MM.1S (cell line): Measurements from ENCODE around the gene ZNF3.

ENCODE experiments used
- CTCF ChIP-seq: fragments of 300-600 bp; sonication (generic); IDR thresholded peaks from 2 replicates; pipeline ENCODE4 v1.5.1; 2016; ENCODE audit warnings: antibody characterized with exemption, low read length, mixed read lengths
- EZH2 ChIP-seq: fragments of 300-600 bp; sonication (generic); optimal IDR thresholded peaks from 2 replicates; pipeline ENCODE3; 2017; ENCODE audit warnings: low read depth, mild to moderate bottlenecking, antibody characterized with exemption, low read length, mixed read lengths
- EZH2phosphoT487 ChIP-seq: fragments of 300-600 bp; sonication (generic); IDR thresholded peaks from 2 replicates; pipeline ENCODE4 v1.6.1; 2018; ENCODE audit warnings: antibody characterized with exemption, low read length

- no peak for TF ChIP-seq CTCF
- TF ChIP-seq EZH2, result no peak
- no peak for TF ChIP-seq EZH2phosphoT487
Observed at GRCh38 chr7:100069991-100070390, 11.5 kb downstream of the ZNF3 start.
